ENCODE data around the gene PDE9A.

Gene PDE9A

GRCh38 chr21:42687796-42688195 is 34.4 kb downstream of the PDE9A start:
- Histone ChIP-seq H3K4me3 (IDR thresholded peaks at IDR 0.05; ENCODE audit: insufficient read depth, low read depth, low read length) (no peak overlapping the region), H3K27me3 (ENCODE audit: insufficient read depth, low read depth) (peaks cover 63% of the 10 kb centered on the region), H3K9ac (no peak overlapping the region), H3K4me1 (ENCODE audit: low read depth, poor library complexity, severe bottlenecking) (no peaks in the 10 kb centered on the region), H3K79me2 (ENCODE audit: insufficient read depth, low read depth) (no peaks in the 10 kb centered on the region), H3K27ac (no peak overlapping the region), H2AFZ (ENCODE audit: low read depth) (no peak overlapping the region), H3K4me2 (no peak overlapping the region), H3K36me3 (ENCODE audit: insufficient read depth) (no peaks in the 10 kb centered on the region), H4K20me1 (ENCODE audit: insufficient read depth) (no peaks in the 10 kb centered on the region)
- no peak for TF ChIP-seq CTCF (conservative IDR thresholded peaks at IDR 0.05; ENCODE audit: low read depth, low read length)

GRCh38 chr21:42688226-42688840 is 34.9 kb downstream of the PDE9A start:
- no peak overlapping the region for H2AFZ ChIP-seq (ENCODE audit: low read depth)
- no peak overlapping the region for H3K9ac ChIP-seq
- no peak for TF ChIP-seq CTCF (conservative IDR thresholded peaks at IDR 0.05; ENCODE audit: low read depth, low read length)
- H3K4me1 ChIP-seq (ENCODE audit: low read depth, poor library complexity, severe bottlenecking) = no peaks in the 10 kb centered on the region
- no peaks in the 10 kb centered on the region for H4K20me1 ChIP-seq (ENCODE audit: insufficient read depth)
- no peak overlapping the region for H3K27ac ChIP-seq
- peaks cover 61% of the 10 kb centered on the region for H3K27me3 ChIP-seq (ENCODE audit: insufficient read depth, low read depth)
- H3K79me2 ChIP-seq (ENCODE audit: insufficient read depth, low read depth) = no peaks in the 10 kb centered on the region
- H3K4me3 ChIP-seq (IDR thresholded peaks at IDR 0.05; ENCODE audit: insufficient read depth, low read depth, low read length) = no peak overlapping the region
- no peak overlapping the region for H3K4me2 ChIP-seq
- H3K36me3 ChIP-seq (ENCODE audit: insufficient read depth) = no peaks in the 10 kb centered on the region

DNA sequence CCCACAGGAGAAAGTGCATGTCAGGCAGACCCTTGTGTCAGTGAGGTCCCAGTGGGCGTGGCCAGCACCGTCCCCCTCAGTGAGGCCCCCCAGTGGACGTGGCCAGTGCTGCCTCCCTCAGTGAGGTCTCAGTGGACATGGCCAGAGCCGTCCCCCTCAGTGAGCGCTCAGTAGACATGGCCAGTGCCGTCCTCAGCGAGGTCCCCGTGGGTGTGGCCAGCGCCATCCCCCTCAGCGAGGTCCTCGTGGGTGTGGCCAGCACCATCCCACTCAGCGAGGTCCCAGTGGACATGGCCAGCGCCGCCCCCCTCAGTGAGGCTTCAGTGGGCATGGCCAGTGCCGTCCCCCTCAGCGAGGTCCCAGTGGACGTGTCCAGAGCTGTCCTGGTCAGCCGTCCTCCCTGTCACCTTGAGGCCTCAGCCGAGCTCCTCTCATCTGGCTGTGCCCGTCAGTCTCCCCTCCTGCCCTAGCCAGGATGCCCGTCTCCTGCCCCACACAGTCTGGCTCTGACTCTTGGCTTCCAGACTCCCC is 35.5 kb downstream of the PDE9A start:
- Histone ChIP-seq H3K27ac (no peak overlapping the region), H3K79me2 (ENCODE audit: insufficient read depth, low read depth) (no peaks in the 10 kb centered on the region), H2AFZ (ENCODE audit: low read depth) (no peak overlapping the region), H3K4me2 (no peak overlapping the region), H3K36me3 (ENCODE audit: insufficient read depth) (no peaks in the 10 kb centered on the region), H4K20me1 (ENCODE audit: insufficient read depth) (no peaks in the 10 kb centered on the region), H3K4me1 (ENCODE audit: low read depth, poor library complexity, severe bottlenecking) (no peaks in the 10 kb centered on the region), H3K9ac (no peak overlapping the region), H3K4me3 (IDR thresholded peaks at IDR 0.05; ENCODE audit: insufficient read depth, low read depth, low read length) (no peak overlapping the region), H3K27me3 (ENCODE audit: insufficient read depth, low read depth) (peaks cover 61% of the 10 kb centered on the region)
- TF ChIP-seq CTCF (conservative IDR thresholded peaks at IDR 0.05; ENCODE audit: low read depth, low read length) = no peak

DNA sequence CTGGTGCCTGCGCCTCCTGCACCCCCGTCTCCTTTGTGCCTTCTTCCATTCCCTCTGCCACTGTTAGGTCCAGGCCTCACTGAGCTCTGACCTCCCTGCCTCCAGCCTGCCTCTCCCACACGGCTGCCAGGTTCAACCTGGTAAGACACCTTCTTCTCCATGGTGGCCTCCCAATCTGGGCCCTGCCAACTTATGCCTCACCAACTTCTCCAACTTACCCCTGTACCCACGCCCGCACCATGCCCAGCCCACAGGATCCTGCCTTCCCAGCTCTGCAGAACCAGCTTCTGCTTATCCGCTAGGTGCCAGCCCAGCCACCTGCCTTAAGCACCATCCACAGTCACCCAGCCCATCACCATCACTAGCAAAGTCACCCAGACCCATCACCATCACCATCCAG is 37.2 kb downstream of the PDE9A start:
- no peak overlapping the region for H3K4me3 ChIP-seq (IDR thresholded peaks at IDR 0.05; ENCODE audit: insufficient read depth, low read depth, low read length)
- H3K36me3 ChIP-seq (ENCODE audit: insufficient read depth) = no peaks in the 10 kb centered on the region
- no peak overlapping the region for H3K27ac ChIP-seq
- H3K4me2 ChIP-seq = no peak overlapping the region
- H3K79me2 ChIP-seq (ENCODE audit: insufficient read depth, low read depth) = no peaks in the 10 kb centered on the region
- no peaks in the 10 kb centered on the region for H3K4me1 ChIP-seq (ENCODE audit: low read depth, poor library complexity, severe bottlenecking)
- H2AFZ ChIP-seq (ENCODE audit: low read depth) = no peak overlapping the region
- H3K27me3 ChIP-seq (ENCODE audit: insufficient read depth, low read depth) = peaks cover 67% of the 10 kb centered on the region
- H3K9ac ChIP-seq = no peak overlapping the region
- TF ChIP-seq CTCF (conservative IDR thresholded peaks at IDR 0.05; ENCODE audit: low read depth, low read length) = no peak
- no peaks in the 10 kb centered on the region for H4K20me1 ChIP-seq (ENCODE audit: insufficient read depth)
